OCI-LY7 (cell line): Measurements from ENCODE around the gene SLC6A16.

Experiments used
- CTCF ChIP-seq: fragments of 200-600 bp; sonication (generic); conservative IDR thresholded peaks from 2 replicates; pipeline ENCODE4 v1.5.1; 2014; ENCODE audit warnings: mild to moderate bottlenecking, antibody characterized with exemption, low read length, moderate library complexity, mixed read lengths
- EZH2phosphoT487 ChIP-seq: fragments of 200-600 bp; sonication (generic); IDR thresholded peaks from 2 replicates; pipeline ENCODE4 v1.6.1; 2018; ENCODE audit warnings: low read depth, borderline replicate concordance, mild to moderate bottlenecking, mixed run types, antibody characterized with exemption, low read length, moderate library complexity, mixed read lengths

- TF ChIP-seq CTCF (no peak), EZH2phosphoT487 (no peak)
These were observed 34.5 kb downstream of the SLC6A16 start for GRCh38 chr19:49290517-49290916.
